Trophoblast cell (in vitro differentiated cells and primary cell): Measurements from ENCODE around the gene MED10.

ENCODE experiments used
- DNase-seq, 2 donors: peaks; one replicate each; pipeline ENCODE4 v3.0.0-alpha.2; 2016
- H2AFZ ChIP-seq: 2 replicates; pipeline ENCODE4 v1.6.1; 2013; ENCODE audit warnings: low read length, moderate library complexity, mild to moderate bottlenecking; ENCODE audit not compliant: insufficient read depth, poor library complexity
- H2AK5ac ChIP-seq: 2 replicates; pipeline ENCODE4 v1.6.1; 2013; ENCODE audit warnings: mild to moderate bottlenecking, low read length
- H2BK120ac ChIP-seq: 2 replicates; pipeline ENCODE4 v1.6.1; 2013; ENCODE audit warnings: low read length, mild to moderate bottlenecking, moderate library complexity; ENCODE audit not compliant: insufficient read depth, poor library complexity
- H2BK12ac ChIP-seq: 2 replicates; pipeline ENCODE4 v1.6.1; 2013; ENCODE audit warnings: mild to moderate bottlenecking, low read length, moderate library complexity
- H2BK5ac ChIP-seq: 2 replicates; pipeline ENCODE4 v1.6.1; 2013; ENCODE audit warnings: low read length, low read depth, moderate library complexity, mild to moderate bottlenecking; ENCODE audit not compliant: poor library complexity
- H3K14ac ChIP-seq: 2 replicates; pipeline ENCODE4 v1.6.1; 2013; ENCODE audit warnings: mild to moderate bottlenecking, low read length
- H3K18ac ChIP-seq: 2 replicates; pipeline ENCODE4 v1.6.1; 2013; ENCODE audit warnings: mild to moderate bottlenecking, low read length
- H3K23ac ChIP-seq: 2 replicates; pipeline ENCODE4 v1.6.1; 2013; ENCODE audit warnings: low read length
- H3K27ac ChIP-seq: 2 replicates; pipeline ENCODE4 v1.5.1; 2013; ENCODE audit warnings: low read depth, mild to moderate bottlenecking, inconsistent platforms, low read length, moderate library complexity
- H3K27me3 ChIP-seq: 2 replicates; pipeline ENCODE4 v1.6.1; 2013; ENCODE audit warnings: inconsistent platforms, mild to moderate bottlenecking, low read length, moderate library complexity; ENCODE audit not compliant: insufficient read depth
- H3K36me3 ChIP-seq, 2 experiments: 1 replicate in 1 of 2; 2 replicates in 1 of 2; pipeline ENCODE4 v1.6.1; 2013; ENCODE audit warnings: low read length in 2 of 2, mild to moderate bottlenecking in 2 of 2, moderate library complexity in 1 of 2; ENCODE audit not compliant: insufficient read depth in 2 of 2, control insufficient read depth in 1 of 2
- H3K4ac ChIP-seq: 2 replicates; pipeline ENCODE4 v1.6.1; 2013; ENCODE audit warnings: low read depth, mild to moderate bottlenecking, low read length, moderate library complexity
- H3K4me1 ChIP-seq, 2 experiments: 1 replicate in 1 of 2; 2 replicates in 1 of 2; pipeline ENCODE4 v1.6.1; 2013; ENCODE audit warnings: low read length in 2 of 2, mild to moderate bottlenecking in 2 of 2, moderate library complexity in 1 of 2; ENCODE audit not compliant: insufficient read depth in 2 of 2, control insufficient read depth in 1 of 2
- H3K4me2 ChIP-seq: 2 replicates; pipeline ENCODE4 v1.6.1; 2013; ENCODE audit warnings: inconsistent platforms, mild to moderate bottlenecking, low read length, moderate library complexity
- H3K4me3 ChIP-seq: 2 replicates; pipeline ENCODE4 v1.5.1; 2013; ENCODE audit warnings: mild to moderate bottlenecking, low read depth, low read length, inconsistent platforms
- H3K79me1 ChIP-seq: one replicate; pipeline ENCODE4 v1.6.1; 2013; ENCODE audit warnings: low read length
- H3K79me2 ChIP-seq: 2 replicates; pipeline ENCODE4 v1.6.1; 2013; ENCODE audit warnings: low read length, mild to moderate bottlenecking; ENCODE audit not compliant: control insufficient read depth, insufficient read depth, poor library complexity
- H3K9ac ChIP-seq: 2 replicates; pipeline ENCODE4 v1.6.1; 2013; ENCODE audit warnings: mild to moderate bottlenecking, low read length
- H3K9me3 ChIP-seq: 2 replicates; pipeline ENCODE4 v1.6.1; 2013; ENCODE audit warnings: low read depth, mild to moderate bottlenecking, control low read depth, inconsistent platforms, low read length; ENCODE audit not compliant: insufficient read depth
- H4K12ac ChIP-seq: 2 replicates; pipeline ENCODE4 v1.6.1; 2013; ENCODE audit warnings: low read depth, mild to moderate bottlenecking, low read length, moderate library complexity
- H4K8ac ChIP-seq: 2 replicates; pipeline ENCODE4 v1.6.1; 2013; ENCODE audit warnings: low read depth, mild to moderate bottlenecking, low read length, moderate library complexity
- H4K91ac ChIP-seq: one replicate; pipeline ENCODE4 v1.6.1; 2013; ENCODE audit warnings: low read depth, mild to moderate bottlenecking, low read length, moderate library complexity
- WGBS: extraction: QIAGEN DNeasy Blood & Tissue Kit; methylation state at CpG from one replicate; pipeline ENCODE4 v1.1.7; 2013; ENCODE audit warnings: missing lambda C conversion rate; ENCODE audit not compliant: insufficient read length, insufficient coverage; ENCODE audit errors: extremely low coverage; 5-methylcytosine and 5-hydroxymethylcytosine counted together

MED10 gene

GRCh38 chr5:6412811-6413210, 34.5 kb upstream of the MED10 start:
- Histone ChIP-seq H2AFZ (no peak overlapping the region), H3K9ac (no peak overlapping the region), H3K18ac (no peak overlapping the region), H3K4ac (no peak overlapping the region), H2BK12ac (no peak overlapping the region), H3K27ac (no peak overlapping the region), H4K8ac (no peak overlapping the region), H3K27me3 (no peaks in the 10 kb centered on the region), H3K23ac (no peak overlapping the region), H2BK120ac (no peak overlapping the region), H2BK5ac (no peak overlapping the region), H2AK5ac (no peak overlapping the region), H3K79me2 (no peaks in the 10 kb centered on the region), H3K79me1 (peaks cover 2% of the 10 kb centered on the region), H3K14ac (no peak overlapping the region), H3K4me3 (no peak overlapping the region), H3K9me3 (peaks cover 12% of the 10 kb centered on the region), H3K4me1 (peaks cover 0 to 3% of the 10 kb centered on the region in 2 experiments), H3K36me3 (no peaks in the 10 kb centered on the region), H3K4me2 (no peak overlapping the region), H4K12ac (no peak overlapping the region), H4K91ac (no peak overlapping the region)
- peak in 1 of 2 donors; percentile 24 for DNase-seq
- no CpG with 5 or more reads among the region's 4 CpGs for WGBS

- H3K4ac ChIP-seq = no peak overlapping the region
- H4K91ac ChIP-seq = no peak overlapping the region
- no CpG with 5 or more reads among the region's 15 CpGs for WGBS
- no peak overlapping the region for H4K12ac ChIP-seq
- H2AFZ ChIP-seq = no peak overlapping the region
- H2AK5ac ChIP-seq = no peak overlapping the region
- H3K36me3 ChIP-seq = no peaks in the 10 kb centered on the region
- H3K79me2 ChIP-seq = no peaks in the 10 kb centered on the region
- no peak overlapping the region for H3K4me2 ChIP-seq
- peaks cover 0 to 3% of the 10 kb centered on the region in 2 experiments for H3K4me1 ChIP-seq
- no peak overlapping the region for H2BK5ac ChIP-seq
- no peak overlapping the region for H2BK120ac ChIP-seq
- H3K27me3 ChIP-seq = no peaks in the 10 kb centered on the region
- no peak overlapping the region for H4K8ac ChIP-seq
- H3K9me3 ChIP-seq = peaks cover 7% of the 10 kb centered on the region
- H3K18ac ChIP-seq = no peak overlapping the region
- H3K4me3 ChIP-seq = no peak overlapping the region
- H3K23ac ChIP-seq = no peak overlapping the region
- no peak overlapping the region for H2BK12ac ChIP-seq
- no peak overlapping the region for H3K9ac ChIP-seq
- DNase-seq = no peak
- peaks cover 2% of the 10 kb centered on the region for H3K79me1 ChIP-seq
- H3K14ac ChIP-seq = no peak overlapping the region
- no peak overlapping the region for H3K27ac ChIP-seq
Measured at GRCh38 chr5:6411141-6411540, 32.8 kb upstream of the MED10 start.

- H3K4me2 ChIP-seq = no peak overlapping the region
- DNase-seq = no peak
- H3K79me2 ChIP-seq = no peaks in the 10 kb centered on the region
- peaks cover 0 to 3% of the 10 kb centered on the region in 2 experiments for H3K4me1 ChIP-seq
- H4K91ac ChIP-seq = no peak overlapping the region
- H2BK5ac ChIP-seq = no peak overlapping the region
- H2AK5ac ChIP-seq = no peak overlapping the region
- H3K36me3 ChIP-seq = no peaks in the 10 kb centered on the region
- no peak overlapping the region for H4K8ac ChIP-seq
- no peaks in the 10 kb centered on the region for H3K27me3 ChIP-seq
- H3K4ac ChIP-seq = no peak overlapping the region
- H3K14ac ChIP-seq = no peak overlapping the region
- H3K18ac ChIP-seq = no peak overlapping the region
- H4K12ac ChIP-seq = no peak overlapping the region
- H3K4me3 ChIP-seq = no peak overlapping the region
- H3K9ac ChIP-seq = no peak overlapping the region
- no peak overlapping the region for H2AFZ ChIP-seq
- H2BK120ac ChIP-seq = no peak overlapping the region
- H3K23ac ChIP-seq = no peak overlapping the region
- H3K79me1 ChIP-seq = peaks cover 2% of the 10 kb centered on the region
- H2BK12ac ChIP-seq = no peak overlapping the region
- H3K27ac ChIP-seq = no peak overlapping the region
- H3K9me3 ChIP-seq = peaks cover 7% of the 10 kb centered on the region
- WGBS = no CpG with 5 or more reads among the region's 9 CpGs
Measured at GRCh38 chr5:6410421-6410820, 32.1 kb upstream of the MED10 start.

- no peak overlapping the region for H2BK12ac ChIP-seq
- H4K91ac ChIP-seq = no peak overlapping the region
- peaks cover 0 to 3% of the 10 kb centered on the region in 2 experiments for H3K4me1 ChIP-seq
- H2AK5ac ChIP-seq = no peak overlapping the region
- no peak overlapping the region for H3K4me2 ChIP-seq
- H3K27ac ChIP-seq = no peak overlapping the region
- H3K4me3 ChIP-seq = no peak overlapping the region
- no peaks in the 10 kb centered on the region for H3K79me2 ChIP-seq
- no peaks in the 10 kb centered on the region for H3K27me3 ChIP-seq
- H3K36me3 ChIP-seq = no peaks in the 10 kb centered on the region
- no peak overlapping the region for H3K9ac ChIP-seq
- peaks cover 2% of the 10 kb centered on the region for H3K79me1 ChIP-seq
- H3K18ac ChIP-seq = no peak overlapping the region
- H4K8ac ChIP-seq = no peak overlapping the region
- no peak overlapping the region for H3K14ac ChIP-seq
- peak in 1 of 2 donors; percentile 39 for DNase-seq
- no peak overlapping the region for H3K23ac ChIP-seq
- no CpG with 5 or more reads among the region's 8 CpGs for WGBS
- no peak overlapping the region for H3K4ac ChIP-seq
- peaks cover 7% of the 10 kb centered on the region for H3K9me3 ChIP-seq
- H2BK120ac ChIP-seq = no peak overlapping the region
- no peak overlapping the region for H4K12ac ChIP-seq
- H2AFZ ChIP-seq = no peak overlapping the region
- no peak overlapping the region for H2BK5ac ChIP-seq
Measured at GRCh38 chr5:6408627-6409446, 30.5 kb upstream of the MED10 start.
